Stimulated activated CD8-positive, alpha-beta memory T cell treated with anti-CD3 and anti-CD28 coated beads, Interleukin-15, amount 100 ng/mL, for 24 hours (primary cell): ENCODE data around the gene RPP25.

Source experiments
- DNase-seq: peaks from one replicate; pipeline ENCODE4 v3.0.0-alpha.2; 2020; ENCODE audit warnings: low read depth

Gene RPP25, protein sequence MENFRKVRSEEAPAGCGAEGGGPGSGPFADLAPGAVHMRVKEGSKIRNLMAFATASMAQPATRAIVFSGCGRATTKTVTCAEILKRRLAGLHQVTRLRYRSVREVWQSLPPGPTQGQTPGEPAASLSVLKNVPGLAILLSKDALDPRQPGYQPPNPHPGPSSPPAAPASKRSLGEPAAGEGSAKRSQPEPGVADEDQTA

DNA sequence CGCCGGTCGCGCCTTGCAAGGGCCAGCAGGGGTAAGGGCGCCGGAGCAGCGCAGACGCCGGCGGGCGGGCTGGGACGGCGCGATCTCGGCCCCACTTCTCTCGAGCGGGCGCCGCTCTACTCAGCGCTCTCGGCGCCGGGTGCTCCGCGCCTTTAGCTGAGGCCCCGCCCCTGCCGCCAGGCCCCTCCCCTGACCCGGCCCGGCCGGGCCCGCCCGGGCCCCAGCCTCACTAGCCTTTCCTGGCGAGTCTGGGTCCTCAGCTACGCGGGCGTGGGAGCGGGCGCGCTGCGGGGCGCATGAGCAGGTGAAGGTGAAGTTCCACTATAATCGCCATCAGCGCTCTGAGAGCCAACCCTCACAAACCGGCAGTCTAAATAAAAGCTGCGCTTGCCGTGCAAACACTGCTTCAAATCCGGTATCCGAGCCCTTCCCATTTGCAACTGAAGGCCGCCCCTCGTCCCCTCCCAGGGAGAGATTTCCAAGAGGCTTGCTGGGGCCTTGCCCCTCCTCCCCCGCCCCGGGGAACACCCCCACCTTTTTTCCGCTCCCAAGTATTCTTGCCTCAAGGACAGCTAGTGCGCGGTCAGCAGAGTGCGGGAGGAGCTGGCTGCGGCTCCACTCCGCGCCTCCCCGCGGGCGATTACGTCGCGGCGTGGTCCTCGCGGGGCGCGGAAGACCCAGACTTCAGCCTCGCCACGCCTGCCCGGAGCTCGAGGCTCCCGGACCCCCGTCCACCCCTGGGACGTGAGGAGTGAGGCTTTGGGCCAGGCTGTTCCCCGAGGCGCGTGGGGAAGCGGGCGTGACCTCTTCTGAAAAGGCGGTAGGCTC, at the start of gene RPP25:
TSS of gene RPP25 (minus strand) at position 125 of the 828 bp plus-strand sequence. CDS start 189 bp downstream, outside the sequence.
- DNase-seq, result peak; percentile 50

DNA sequence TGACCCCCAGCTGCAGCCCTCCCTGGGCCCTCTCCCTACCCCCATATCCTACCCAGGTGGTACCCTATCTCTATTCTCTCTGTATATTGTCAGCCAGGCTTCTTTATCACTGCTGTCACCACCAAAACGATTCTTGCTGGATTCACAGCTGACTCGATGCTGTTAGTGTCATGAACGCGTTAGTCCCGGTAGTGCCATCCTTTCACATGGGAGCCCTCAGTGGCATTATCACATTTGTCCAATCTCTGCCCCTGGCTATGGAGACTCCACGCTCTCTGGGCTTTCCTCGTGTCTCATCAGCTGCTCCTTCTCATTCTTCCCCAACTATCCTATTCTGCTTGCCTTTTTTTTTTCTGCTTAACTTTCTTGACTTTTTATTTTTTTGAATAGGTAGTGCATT, 45.8 kb upstream of the RPP25 start:
- DNase-seq, result no peak

DNA sequence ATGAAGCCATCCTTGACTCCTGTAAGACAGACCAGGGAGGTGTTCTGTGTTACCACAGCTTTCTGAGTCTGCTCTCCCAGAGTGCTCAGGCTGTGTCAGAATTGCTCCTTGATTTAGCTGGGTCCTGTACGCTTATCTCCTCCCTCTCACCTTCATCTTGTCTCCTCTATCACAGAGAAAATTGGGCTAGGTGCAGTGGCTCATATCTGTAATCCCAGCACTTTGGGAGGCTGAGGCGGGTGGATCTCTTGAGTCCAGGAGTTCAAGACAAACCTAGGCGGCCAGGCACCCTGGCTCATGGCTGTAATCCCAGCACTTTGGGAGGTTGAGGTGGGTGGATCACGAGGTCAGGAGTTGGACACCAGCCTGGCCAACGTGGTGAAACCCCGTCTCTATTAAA, 44.7 kb upstream of the RPP25 start:
- no peak for DNase-seq

DNA sequence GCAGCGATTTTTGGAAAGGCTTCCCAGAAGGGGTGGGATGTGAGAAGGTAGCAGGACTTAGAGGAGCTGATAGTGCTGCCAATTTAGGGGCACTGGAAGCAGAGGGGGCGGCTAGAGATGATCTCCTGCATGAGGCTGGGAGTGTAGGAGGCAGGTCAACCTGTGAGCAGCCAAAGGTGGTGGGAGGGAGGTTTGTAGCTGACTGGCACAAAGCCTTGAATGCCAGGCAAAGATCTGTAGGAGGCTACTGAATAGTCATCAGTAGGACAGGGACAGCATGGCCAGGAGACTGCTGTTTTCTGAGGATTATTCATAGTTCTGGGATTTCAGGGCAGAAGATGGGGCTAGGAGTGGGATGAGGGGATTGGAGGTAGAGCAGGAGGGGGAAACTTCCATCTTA, 41.0 kb upstream of the RPP25 start:
- DNase-seq, result no peak

DNA sequence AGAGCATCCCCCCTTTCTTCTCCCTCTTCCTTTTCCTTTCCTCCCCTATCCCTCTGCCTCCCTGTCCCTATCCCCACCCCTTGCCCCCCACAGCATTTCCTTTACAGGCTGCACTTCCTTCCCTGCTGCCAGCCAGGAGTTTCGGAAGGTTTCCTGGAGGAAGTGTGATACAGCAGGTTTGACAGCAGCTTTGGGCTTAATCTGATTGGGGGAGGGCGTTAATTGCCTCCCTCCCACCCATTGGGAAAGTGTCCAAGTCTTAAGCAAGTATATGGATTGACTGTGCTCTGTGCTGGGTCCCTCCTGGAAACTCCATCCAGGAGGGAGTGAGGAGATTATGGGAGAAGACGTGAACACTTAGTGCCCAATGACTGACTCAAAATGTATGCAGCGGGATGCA, 40.6 kb upstream of the RPP25 start:
- DNase-seq, result no peak

DNA sequence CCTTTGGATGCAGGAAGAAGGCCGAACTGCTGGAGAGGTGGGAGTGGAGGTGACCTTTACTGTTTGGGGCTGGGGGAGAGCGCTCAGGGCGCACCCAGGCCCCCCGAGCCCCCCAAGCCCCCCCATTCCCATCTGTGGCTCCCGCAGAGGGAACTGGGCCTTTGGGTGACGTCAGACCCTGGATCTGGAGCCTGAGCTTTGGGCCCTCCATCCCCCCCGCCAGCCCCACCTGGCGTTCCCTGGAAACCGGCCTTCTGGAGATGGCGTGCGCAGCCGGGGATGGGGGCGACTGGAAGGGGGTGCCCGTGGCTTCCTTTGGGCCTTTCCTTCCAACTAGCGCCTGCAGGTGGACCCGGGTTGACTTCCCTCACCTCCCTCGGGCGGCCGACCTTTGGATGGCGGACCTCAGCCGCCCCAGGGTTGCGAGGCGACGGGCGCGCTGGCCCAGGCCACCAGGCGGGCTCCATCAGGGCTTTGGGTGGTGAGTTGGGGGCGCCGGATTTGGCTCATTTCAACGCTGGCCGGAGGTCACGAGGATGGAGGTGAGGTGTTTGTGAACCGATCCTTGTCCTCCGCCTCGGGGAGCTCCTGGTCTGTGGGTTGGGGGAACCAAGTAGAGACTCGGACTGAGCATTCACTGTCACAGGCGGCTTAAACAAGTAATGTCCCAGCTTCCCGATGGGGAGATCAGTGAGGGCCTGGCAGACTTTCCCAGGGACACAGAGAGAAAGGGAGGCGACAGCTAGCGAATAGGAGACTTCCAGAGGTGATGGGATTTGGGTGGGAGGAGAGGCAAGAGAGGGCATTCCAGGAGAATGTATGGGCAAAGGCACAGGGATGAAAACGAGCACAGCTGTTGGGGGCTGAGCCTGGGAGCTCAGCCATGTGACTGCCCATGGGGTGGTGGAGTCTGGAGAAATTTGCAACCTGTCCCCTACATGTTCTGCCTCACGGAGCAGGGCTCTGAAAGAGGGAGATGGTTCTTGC, 39.5 kb upstream of the RPP25 start:
- DNase-seq, result no peak

DNA sequence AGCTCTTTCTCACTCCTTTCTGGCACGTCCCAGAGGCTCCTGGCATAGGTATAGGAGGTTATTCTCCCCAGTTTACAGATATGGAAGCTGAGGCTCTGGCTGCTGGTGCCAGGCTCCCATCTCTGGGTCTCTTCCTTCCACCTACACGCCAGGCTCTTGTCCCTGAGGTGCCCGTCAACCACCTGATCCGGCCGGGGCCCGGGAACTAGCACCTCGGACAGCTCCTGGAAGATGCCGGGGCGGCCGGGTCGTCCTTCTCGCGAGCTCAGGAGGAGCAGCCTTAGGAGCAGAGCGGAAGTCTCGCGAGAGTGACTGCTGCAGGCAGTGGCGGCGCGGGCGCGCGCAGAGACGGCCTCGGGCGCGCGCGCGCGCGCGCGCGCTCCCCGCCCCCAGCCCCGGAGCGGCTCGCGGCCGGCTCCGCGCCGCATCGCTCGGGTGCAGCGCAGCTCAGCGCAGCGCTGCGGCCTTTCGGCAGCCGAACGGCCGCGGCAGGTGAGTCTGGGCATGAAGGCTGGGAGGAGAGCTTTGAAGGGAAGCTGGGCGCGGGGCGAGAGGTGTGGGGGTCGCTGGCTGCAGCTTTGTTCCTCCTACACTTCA, 38.7 kb upstream of the RPP25 start, which contains the start of gene SCAMP5:
TSS of gene SCAMP5 (plus strand) at position 382 of the 597 bp plus-strand sequence. CDS start 16,277 bp downstream, outside the sequence.
- peak; percentile 84 for DNase-seq

DNA sequence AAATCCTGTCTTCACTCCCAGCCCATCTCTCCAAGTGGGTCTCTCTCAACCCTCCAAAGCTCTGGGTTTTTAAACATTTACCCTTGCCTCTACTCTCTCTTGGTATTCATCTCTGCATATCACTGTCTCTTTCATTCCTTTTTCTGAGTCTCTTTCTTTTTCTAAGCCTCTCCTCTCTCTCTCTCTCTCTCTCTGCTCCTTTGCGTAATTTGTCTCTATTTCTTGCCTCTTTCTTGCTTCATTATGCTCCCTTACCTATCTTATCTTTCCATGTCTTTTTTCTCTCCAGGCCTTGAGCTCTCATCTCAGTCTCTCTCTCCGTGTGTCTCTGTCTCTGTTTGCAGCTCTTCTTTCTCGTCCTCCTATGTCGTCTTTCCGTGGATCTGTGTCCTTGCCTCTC, 38.1 kb upstream of the RPP25 start:
- no peak for DNase-seq

DNA sequence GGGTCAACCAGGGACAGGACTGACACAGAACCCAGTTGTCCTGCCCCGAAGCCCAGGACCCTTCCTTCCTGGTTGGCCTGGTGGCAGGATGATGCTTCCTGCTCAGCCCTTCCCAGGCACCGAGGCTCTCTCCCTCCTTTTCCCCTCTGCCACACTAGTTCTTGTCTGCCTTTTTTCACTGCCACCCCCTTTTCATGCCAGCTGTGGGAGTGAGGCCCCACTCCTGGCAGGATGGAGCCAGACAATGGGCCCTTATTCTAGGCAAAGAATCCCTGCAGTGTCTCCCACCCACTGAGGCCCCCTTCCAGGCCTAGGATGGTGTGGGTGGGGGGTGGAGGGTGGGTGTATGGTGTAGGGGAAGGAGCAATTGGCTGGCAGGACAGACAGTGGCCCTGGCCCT, 37.7 kb upstream of the RPP25 start:
- DNase-seq, result no peak

DNA sequence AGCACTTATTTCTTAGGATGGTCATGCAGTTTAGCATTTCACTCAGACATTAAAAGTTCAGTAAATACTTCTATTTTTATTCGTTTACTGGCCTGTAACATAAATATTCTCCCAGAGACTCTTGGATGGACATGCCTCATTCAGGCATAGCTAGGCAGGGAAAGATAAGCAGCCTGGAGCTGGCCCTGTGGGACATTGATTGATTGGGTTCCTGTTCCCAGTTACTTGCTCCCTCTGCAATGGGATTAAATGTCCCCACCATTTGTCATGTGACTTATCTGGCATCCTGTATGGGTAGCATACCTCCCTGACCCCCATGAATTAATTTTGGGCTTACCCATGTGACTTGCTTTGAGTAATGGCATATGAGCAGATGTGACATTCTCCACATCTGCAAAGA, 36.0 kb upstream of the RPP25 start:
- DNase-seq, result no peak

DNA sequence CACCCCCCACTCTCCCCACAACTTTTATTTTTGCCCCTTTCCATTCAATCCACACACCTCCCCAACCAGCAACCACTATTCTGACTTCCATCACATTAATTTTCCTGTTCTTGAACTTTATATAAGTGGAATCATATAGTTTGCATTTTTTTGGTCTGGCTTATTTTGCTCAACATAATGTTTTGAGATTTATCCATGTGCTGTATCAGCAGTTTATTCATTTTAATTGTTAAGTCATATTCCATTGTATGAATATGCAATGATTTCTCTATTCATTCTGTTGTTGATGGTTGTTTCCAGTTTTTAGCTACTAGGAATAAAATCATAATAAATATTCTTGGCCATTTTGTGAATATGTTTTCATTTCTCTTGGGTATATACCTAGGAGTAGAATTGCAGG, 33.0 kb upstream of the RPP25 start:
- DNase-seq, result no peak

DNA sequence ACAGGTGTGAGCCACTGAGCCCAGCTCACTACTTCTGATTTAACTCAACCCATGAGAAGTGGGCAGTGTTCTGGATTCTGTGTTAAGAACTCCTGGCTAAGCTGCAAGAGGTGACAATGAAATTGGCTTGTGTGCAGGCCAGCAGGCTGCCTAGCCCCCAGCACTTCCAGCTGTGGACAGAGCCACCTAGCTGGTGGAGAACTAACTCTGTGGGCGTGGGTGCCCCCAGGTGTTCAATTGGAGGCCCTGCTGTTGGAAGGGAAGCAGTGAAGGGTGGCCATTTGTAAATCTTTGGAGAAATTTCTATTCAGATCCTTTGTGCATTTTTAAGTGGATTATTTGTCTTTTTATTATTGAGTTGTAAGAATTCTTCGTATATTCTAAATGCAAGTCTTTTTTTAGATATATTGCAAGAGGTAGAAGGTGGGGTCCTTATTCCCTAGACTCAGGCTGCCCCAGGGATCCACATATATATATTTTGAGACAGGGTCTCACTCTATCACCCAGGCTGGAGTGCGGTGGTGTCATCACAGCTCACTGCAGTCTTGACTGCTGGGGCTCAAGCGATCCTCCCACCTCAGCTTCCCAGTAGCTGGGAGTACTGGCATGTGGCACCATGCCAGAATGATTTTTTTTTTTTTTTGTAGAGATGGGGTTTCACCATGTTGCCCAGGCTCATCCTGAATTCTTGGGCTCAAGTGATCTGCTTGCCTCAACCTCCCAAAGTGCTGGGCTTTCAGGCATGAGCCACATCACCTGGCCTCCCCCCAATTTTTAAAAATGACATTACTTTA, 31.6 kb upstream of the RPP25 start:
- no peak for DNase-seq

DNA sequence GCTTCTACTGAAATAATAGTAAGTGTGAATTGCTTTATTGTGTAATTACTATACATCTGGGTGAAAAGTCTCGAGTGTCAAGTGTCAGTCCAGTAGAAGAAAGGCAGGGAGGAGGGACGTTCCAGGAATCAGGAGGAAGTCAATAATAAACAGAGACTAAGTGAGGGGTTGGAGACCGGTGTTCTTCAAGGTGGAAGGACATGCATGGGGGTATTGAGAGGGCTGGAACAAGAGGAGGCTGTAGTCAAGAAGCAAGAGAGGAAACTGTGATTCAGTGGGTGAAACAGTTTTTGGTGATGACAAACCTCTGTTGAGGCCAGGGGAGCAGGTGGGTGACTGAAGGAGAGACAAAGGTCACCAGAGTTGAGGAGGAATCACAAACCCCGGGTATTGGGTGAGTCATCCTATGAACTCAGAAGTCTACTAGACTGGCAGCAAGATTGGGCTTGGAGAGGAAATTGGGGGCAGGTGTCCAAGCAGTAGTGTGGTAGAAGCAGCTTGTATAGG, 27.2 kb upstream of the RPP25 start:
- DNase-seq, result no peak

DNA sequence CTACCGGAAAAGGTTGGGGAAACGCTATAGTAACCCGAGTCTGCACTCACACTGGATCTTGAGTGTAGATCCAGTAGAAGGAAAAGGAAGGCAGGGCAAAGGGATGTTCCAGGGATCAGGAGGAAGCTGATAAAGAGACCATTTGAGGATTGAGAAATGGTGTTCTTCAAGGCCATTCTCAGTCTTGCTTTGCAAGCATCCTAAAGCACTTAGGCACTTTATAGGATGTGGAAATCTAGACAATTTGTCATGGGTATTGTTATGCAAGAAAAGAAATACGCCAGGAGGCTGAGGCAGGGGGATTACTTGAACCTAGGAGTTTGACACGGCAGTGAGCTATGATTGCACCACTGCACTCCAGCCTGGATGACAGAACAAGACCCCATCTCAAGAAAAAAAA, 25.6 kb upstream of the RPP25 start:
- DNase-seq, result no peak

DNA sequence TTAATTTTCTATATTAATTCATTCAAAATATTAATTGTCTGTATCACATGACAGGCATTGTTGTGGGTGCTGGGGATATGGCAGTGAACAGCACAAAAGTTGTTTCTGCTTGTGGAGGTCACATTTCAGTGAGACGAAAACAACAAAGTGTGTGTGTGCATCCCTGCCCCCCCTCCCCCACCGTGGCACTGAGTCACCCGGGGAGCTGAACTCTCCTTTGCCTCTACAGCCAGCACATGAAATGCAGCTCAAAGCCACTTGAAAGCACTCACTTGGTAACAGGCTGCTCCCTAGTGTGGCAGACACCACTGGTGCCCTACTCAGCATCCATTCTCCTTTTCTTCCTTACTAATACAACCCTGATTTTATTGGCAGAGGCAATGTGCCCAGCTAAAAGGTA, 21.9 kb upstream of the RPP25 start:
- no peak for DNase-seq

DNA sequence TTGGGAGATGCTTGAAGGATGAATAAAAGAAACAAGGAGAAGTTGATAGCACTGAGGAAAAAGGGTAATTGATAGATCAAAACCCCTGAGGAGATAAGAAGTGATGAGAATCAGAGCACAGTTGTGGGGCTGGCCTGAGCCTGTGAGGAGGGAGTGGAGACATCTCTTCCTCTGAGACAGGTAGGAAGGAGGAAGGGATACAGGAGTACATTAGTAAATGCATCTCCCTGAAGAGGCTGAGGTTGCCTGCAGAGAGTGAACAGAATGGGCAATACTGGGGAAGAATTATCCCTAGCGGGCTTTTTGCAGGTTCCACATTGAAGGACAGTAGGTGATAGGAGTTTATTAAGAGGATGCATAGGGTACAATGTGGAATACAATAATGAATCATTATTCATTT, 21.5 kb upstream of the RPP25 start:
- no peak for DNase-seq

DNA sequence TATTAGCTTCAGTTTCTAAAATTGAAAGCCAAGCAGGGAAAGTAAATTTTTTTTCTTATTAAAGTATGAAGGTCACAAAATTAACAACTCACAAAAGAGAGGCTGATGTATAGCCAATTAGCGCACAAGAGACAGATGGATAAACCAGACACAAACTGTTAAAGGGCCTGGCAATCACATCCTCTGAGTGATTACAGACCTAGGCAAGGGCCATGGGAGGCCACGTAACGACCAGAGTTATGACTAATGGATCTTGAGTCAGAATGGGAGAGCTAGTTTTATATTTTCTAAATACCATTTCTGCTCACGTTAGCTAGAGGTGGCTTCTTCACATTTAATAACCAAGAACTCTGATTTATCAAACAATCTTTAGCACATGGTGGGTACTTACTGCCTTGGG, 21.0 kb upstream of the RPP25 start:
- no peak for DNase-seq

DNA sequence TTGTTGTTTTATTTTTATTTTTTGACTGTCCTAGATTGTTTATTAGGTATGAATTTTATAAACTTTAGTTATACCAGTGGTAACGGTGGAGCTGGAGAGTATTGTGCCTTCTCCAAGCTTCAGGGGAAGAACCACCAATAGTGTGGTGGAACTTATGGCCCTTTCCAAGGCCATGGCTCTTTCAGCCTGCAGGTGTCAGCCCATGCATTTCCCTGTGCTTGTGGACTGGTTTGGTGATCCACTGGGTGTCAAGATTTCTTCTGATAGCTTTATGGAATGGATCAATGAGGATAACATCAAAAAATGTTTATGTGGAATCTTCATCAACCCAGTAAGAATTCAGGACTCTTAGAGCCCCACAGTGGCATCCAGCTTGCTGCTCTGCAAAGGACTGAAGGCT, 19.6 kb upstream of the RPP25 start:
- DNase-seq, result no peak

DNA sequence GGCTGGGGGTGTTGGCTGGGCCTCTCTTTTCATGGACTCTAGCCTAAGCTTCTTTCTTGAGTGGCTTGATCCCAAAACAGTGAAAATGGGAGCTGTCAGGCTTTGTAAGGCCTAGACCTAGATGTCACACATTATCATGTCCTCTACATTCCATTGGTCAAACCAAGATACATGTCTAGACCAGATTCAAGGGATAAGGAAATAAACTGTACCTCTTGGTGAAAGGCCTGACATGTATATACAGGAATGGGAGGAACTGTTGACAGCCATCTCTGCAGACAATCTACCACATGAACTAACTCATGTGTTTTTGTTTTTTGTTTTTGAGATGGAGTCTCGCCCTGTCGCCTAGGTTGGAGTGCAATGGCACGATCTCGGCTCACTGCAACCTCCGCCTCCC, 11.1 kb upstream of the RPP25 start:
- DNase-seq, result no peak

DNA sequence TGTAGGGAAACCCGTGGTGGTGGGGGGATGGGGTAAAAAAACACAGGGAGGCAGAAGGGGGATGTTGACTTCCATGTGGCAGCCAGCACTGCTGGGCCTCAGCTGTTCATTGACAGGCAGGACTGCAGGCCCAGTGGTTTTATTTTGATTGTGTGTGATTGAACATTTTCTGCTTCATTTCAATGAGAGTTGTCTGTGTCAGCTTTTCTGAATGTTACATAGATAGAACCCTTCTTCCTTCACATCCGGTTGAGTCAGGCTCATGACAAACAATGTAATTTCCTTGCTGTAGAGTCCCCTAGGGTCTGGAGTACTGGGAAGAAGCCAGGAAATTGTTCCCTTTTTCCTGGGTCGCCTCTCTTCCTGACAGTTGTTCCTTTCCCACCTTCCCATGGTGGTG, 8.2 kb upstream of the RPP25 start:
- DNase-seq, result no peak

DNA sequence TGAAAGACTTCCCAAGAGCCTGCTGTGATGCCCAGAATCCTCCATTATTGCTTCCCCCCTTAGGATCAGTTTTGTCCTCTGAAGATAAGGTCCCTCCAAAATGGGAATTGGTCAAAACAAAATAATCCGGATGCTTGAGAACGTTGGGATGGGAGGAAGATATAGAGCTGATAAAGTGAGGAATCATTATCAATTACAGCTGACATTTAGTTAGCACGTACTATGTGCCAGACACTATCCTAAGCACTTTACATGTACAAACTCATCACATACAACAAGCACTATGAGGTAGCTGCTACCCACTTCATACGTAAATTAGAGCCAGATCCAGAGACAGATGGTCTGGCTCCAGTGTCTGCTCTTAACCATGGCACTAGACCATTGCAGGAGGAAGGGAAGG, 6.6 kb upstream of the RPP25 start:
- DNase-seq, result no peak
